Chondrocyte (in vitro differentiated cells): ENCODE measurements around the gene CASP2. TPM values are rescaled to one million over a fixed set of nuclear protein-coding genes. Genes with fewer than 3 reads are reported as not detected.

Experiments
- DNase-seq: peaks from one replicate; pipeline ENCODE4 v3.0.0; 2021; ENCODE audit warnings: mixed read lengths, low spot score
- H3K27ac Mint-ChIP-seq: one replicate; pipeline ENCODE4 v1.8.0; 2021; ENCODE audit warnings: mild to moderate bottlenecking, moderate library complexity, mixed read lengths; ENCODE audit not compliant: unreplicated experiment
- H3K27me3 Mint-ChIP-seq: 2 replicates; pipeline ENCODE4 v1.8.0; 2021; ENCODE audit warnings: low read depth, mixed read lengths
- H3K36me3 Mint-ChIP-seq: 2 replicates; pipeline ENCODE4 v1.8.0; 2021; ENCODE audit warnings: low read depth, mixed read lengths
- H3K4me1 Mint-ChIP-seq: 2 replicates; pipeline ENCODE4 v1.8.0; 2021; ENCODE audit warnings: low read depth, mild to moderate bottlenecking, mixed read lengths
- H3K4me3 Mint-ChIP-seq: one replicate; pipeline ENCODE4 v1.8.0; 2021; ENCODE audit warnings: mild to moderate bottlenecking, moderate library complexity, mixed read lengths; ENCODE audit not compliant: unreplicated experiment
- H3K9me3 Mint-ChIP-seq: 2 replicates; pipeline ENCODE4 v1.8.0; 2021; ENCODE audit warnings: low read depth, mixed read lengths
- total RNA-seq: library from RNA; stranded (reverse); gene quantifications from 3 replicates; pipeline ENCODE4 v1.2.1, GENCODE V29; 2021
- TF ChIP-seq, protein P1 (sequence below): fragments of 200-600 bp; sonication (generic); IDR thresholded peaks from 2 replicates; pipeline ENCODE4 v1.5.0; 2021; ENCODE audit warnings: antibody characterized with exemption, mild to moderate bottlenecking, moderate library complexity

CASP2 gene
- total RNA-seq, 1 donor from 2014 or later, result 30.3 TPM

DNA sequence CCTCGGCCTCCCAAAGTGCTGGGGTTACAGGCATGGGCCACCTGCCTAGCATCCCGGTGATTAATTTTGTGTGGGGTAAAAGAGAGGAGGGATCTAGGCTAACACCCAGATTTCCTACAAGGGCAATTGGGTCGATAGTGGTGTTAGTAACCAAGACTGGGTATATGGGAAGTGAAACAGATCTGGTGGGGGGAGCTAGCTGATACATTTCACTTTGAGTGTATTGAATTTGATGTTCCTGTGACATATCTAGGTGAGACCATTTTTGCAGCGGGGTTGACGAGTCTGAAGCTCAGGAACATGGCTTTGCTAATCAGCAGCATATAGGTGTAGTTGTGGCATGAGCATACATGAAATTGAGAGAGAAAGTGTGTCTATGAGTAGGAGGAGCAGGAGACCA, 39.8 kb downstream of the CASP2 start:
- Mint-ChIP-seq H3K4me1 (peaks cover 16% of the 10 kb centered on the region), H3K27ac (no peak overlapping the region), H3K27me3 (peaks cover 1% of the 10 kb centered on the region), H3K4me3 (no peak overlapping the region), H3K36me3 (no peaks in the 10 kb centered on the region), H3K9me3 (no peaks in the 10 kb centered on the region)
- TF ChIP-seq, protein P1, sequence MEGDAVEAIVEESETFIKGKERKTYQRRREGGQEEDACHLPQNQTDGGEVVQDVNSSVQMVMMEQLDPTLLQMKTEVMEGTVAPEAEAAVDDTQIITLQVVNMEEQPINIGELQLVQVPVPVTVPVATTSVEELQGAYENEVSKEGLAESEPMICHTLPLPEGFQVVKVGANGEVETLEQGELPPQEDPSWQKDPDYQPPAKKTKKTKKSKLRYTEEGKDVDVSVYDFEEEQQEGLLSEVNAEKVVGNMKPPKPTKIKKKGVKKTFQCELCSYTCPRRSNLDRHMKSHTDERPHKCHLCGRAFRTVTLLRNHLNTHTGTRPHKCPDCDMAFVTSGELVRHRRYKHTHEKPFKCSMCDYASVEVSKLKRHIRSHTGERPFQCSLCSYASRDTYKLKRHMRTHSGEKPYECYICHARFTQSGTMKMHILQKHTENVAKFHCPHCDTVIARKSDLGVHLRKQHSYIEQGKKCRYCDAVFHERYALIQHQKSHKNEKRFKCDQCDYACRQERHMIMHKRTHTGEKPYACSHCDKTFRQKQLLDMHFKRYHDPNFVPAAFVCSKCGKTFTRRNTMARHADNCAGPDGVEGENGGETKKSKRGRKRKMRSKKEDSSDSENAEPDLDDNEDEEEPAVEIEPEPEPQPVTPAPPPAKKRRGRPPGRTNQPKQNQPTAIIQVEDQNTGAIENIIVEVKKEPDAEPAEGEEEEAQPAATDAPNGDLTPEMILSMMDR, result no peak
- no peak for DNase-seq

DNA sequence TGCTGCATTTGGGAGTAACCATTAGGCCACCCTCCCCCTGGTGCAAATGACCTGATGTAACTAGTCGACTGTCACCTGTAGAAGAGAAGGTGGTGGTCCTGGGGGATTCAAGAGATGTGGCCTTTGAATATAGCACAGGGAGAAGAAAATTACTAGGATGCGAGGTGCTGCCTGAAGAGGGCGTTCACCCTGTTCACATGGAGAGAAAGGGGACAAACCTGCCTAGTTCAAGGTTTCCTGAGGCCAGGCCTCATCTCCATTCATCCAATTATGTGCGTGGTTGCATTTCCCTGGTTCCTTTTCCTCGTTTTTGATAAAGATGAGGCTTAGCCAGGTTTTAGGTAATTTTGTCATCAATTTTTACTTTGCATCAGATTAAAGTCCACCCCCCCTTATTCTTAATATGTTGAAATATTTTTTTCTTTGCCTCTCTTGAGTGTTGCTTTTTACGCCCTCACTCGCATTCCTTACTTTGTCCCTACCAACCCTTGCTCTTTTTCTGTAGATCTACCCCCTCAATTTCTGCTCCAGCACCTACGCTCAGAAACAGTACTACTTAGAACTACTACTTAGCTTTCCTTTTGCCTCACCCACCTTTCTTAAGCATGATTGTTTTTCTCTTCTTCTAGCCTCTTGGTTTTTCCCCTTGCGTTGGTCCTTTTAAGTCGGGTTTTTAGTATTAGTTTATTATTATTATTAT, 41.5 kb downstream of the CASP2 start:
- Mint-ChIP-seq H3K27ac (no peak overlapping the region), H3K4me3 (no peak overlapping the region), H3K4me1 (peaks cover 13% of the 10 kb centered on the region), H3K9me3 (no peaks in the 10 kb centered on the region), H3K27me3 (peaks cover 1% of the 10 kb centered on the region), H3K36me3 (no peaks in the 10 kb centered on the region)
- TF ChIP-seq, protein P1, result no peak
- DNase-seq, result no peak

- no peak overlapping the region for H3K4me3 Mint-ChIP-seq
- peaks cover 5% of the 10 kb centered on the region for H3K27me3 Mint-ChIP-seq
- H3K27ac Mint-ChIP-seq, result peak overlapping the region; percentile 46
- H3K4me1 Mint-ChIP-seq, result peaks cover 7% of the 10 kb centered on the region
- TF ChIP-seq, protein P1, result no peak
- no peaks in the 10 kb centered on the region for H3K9me3 Mint-ChIP-seq
- H3K36me3 Mint-ChIP-seq, result no peaks in the 10 kb centered on the region
- DNase-seq, result no peak
These were observed 43.1 kb downstream of the CASP2 start for GRCh38 chr7:143331179-143331801.

DNA sequence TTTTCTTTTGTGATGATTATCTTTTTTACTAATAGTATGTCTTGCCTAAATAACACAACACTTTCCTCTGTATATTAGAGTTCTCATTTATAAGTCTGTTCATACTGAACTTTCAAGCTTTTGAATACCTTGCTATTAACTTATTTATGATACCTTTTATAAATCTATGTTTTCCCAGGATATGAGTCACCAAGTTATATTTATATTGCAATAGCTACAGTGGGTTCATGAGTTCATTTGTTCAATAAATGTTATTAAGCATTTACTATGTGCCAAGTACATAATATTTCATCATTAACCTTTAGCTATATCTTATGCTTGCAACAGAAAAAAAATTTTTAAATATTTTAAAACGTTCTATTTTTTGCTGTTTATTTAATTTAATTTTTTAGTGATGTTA, 46.1 kb downstream of the CASP2 start:
- Mint-ChIP-seq H3K9me3 (no peaks in the 10 kb centered on the region), H3K4me3 (no peak overlapping the region), H3K27ac (no peak overlapping the region), H3K4me1 (peaks cover 7% of the 10 kb centered on the region), H3K27me3 (peaks cover 21% of the 10 kb centered on the region), H3K36me3 (no peaks in the 10 kb centered on the region)
- TF ChIP-seq, protein P1, result no peak
- no peak for DNase-seq

GRCh38 chr7:143337216-143337615, 49.1 kb downstream of the CASP2 start:
- H3K4me1 Mint-ChIP-seq, result no peaks in the 10 kb centered on the region
- H3K36me3 Mint-ChIP-seq, result no peaks in the 10 kb centered on the region
- no peaks in the 10 kb centered on the region for H3K9me3 Mint-ChIP-seq
- TF ChIP-seq, protein P1, result no peak
- no peak overlapping the region for H3K4me3 Mint-ChIP-seq
- H3K27me3 Mint-ChIP-seq, result peaks cover 26% of the 10 kb centered on the region
- H3K27ac Mint-ChIP-seq, result no peak overlapping the region
- DNase-seq, result no peak
